NCI-H345 (cell line): ENCODE results near the gene ZW10.
A peak's percentile ranks its signal among the peaks of the same experiment; 100 is the strongest.

Source experiments
- DNase-seq: peaks from one replicate; lab custom pipeline; 2025; lab: John Stamatoyannopoulos, UW

The ZW10 gene

GRCh38 chr11:113697111-113697510 is 76.4 kb downstream of the ZW10 start:
- no peak for DNase-seq

GRCh38 chr11:113695207-113695606 is 78.3 kb downstream of the ZW10 start:
- no peak for DNase-seq

- no peak for DNase-seq
These were observed 79.1 kb downstream of the ZW10 start for GRCh38 chr11:113694390-113694789.

- no peak for DNase-seq
These were observed 80.5 kb downstream of the ZW10 start for GRCh38 chr11:113693030-113693429.

GRCh38 chr11:113690619-113691569 is 82.6 kb downstream of the ZW10 start:
- peak; percentile 10 for DNase-seq

- no peak for DNase-seq
These were observed 83.5 kb downstream of the ZW10 start for GRCh38 chr11:113689768-113690618.

GRCh38 chr11:113685654-113686359 is 87.7 kb downstream of the ZW10 start:
- DNase-seq = no peak

GRCh38 chr11:113684496-113684895 is 89.0 kb downstream of the ZW10 start:
- no peak for DNase-seq

GRCh38 chr11:113683481-113684046 is 89.9 kb downstream of the ZW10 start:
- DNase-seq = no peak
